Measurements from ENCODE around the gene PLA1A.

Gene PLA1A

GRCh38 chr3:119579366-119580066, 18.2 kb upstream of the PLA1A start, which contains the start of gene ADPRH:
Gene ADPRH (plus strand): TSS chr3:119579492. CDS start chr3:119582170, 2,678 bp downstream.
- Histone ChIP-seq H3K27ac (ENCODE audit: low read length) (peak within 1 kb of the TSS; percentile 91), H3K27me3 (ENCODE audit: control insufficient read depth in 1 of 2, insufficient read depth in 2 of 2, low read length in 2 of 2) (no peaks in the 10 kb centered on the region), H3K4me3 (ENCODE audit: low read length in 2 of 2) (peak within 1 kb of the TSS; percentile 77 to 80), H3K36me3 (ENCODE audit: control insufficient read depth in 2 of 2, insufficient read depth in 2 of 2, low read length in 2 of 2) (no peaks in the 10 kb centered on the region), H3K9ac (ENCODE audit: low read length in 2 of 2) (peak within 1 kb of the TSS; percentile 83 to 95), H3K9me3 (ENCODE audit: control insufficient read depth in 2 of 2, low read length in 2 of 2) (no peaks in the 10 kb centered on the region), H3K4me1 (ENCODE audit: control insufficient read depth, insufficient read depth, low read length) (peaks cover 8% of the 10 kb centered on the region)

DNA sequence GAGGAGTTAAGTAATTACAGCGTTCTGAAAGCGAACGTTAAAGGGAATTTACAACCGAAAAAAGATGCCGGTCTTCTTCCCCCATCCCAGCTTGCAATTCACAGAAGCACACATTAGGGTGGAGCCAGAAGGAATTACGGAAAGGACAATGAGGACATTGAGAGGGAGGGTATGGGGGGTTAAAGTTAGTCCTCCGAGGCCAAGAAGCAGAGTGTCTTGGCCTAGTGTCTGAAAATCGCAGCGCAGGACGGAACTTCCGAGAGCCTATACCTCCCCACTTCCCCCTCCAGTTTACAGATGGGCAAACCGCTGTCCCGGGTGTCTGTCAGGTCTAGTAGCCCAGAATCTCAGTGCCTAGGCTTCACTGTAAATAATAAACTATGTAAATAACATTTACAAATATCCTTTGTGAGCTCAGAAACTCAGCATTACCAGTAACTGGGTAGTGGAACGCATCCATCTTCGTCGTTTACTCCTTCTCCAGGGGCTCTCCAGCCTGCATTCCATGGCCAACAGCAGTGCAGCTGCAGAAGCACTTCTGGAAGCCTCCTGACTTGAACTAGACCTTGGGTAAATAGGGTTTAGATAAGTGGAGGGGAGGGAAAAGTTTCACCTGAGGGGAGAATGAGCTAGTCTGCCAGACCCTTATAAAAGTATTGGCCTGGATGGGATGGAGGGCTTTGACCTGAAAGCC, 17.5 kb upstream of the PLA1A start:
- no peaks in the 10 kb centered on the region for H3K9me3 ChIP-seq (ENCODE audit: control insufficient read depth in 2 of 2, low read length in 2 of 2)
- H3K9ac ChIP-seq (ENCODE audit: low read length in 2 of 2), result peak overlapping the region; percentile 83 to 95
- H3K4me1 ChIP-seq (ENCODE audit: control insufficient read depth, insufficient read depth, low read length), result peaks cover 8% of the 10 kb centered on the region
- H3K4me3 ChIP-seq (ENCODE audit: low read length in 2 of 2), result peak overlapping the region; percentile 77 to 80
- peak overlapping the region; percentile 91 for H3K27ac ChIP-seq (ENCODE audit: low read length)
- H3K27me3 ChIP-seq (ENCODE audit: control insufficient read depth in 1 of 2, insufficient read depth in 2 of 2, low read length in 2 of 2), result no peaks in the 10 kb centered on the region
- no peaks in the 10 kb centered on the region for H3K36me3 ChIP-seq (ENCODE audit: control insufficient read depth in 2 of 2, insufficient read depth in 2 of 2, low read length in 2 of 2)

DNA sequence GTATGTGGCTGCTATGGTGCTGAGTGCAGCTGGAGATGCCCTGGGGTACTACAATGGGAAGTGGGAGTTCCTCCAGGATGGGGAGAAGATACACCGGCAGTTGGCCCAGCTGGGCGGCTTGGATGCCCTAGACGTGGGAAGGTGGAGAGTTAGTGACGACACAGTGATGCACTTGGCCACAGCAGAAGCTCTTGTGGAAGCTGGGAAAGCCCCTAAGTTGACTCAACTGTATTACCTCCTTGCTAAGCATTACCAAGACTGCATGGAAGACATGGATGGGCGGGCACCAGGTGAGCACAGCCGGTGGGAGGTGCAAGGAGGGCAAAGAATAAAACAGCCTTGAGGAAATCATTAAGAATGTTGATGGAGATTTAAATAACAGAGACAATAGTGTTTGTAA, 15.5 kb upstream of the PLA1A start:
- H3K4me1 ChIP-seq (ENCODE audit: control insufficient read depth, insufficient read depth, low read length), result peaks cover 8% of the 10 kb centered on the region

DNA sequence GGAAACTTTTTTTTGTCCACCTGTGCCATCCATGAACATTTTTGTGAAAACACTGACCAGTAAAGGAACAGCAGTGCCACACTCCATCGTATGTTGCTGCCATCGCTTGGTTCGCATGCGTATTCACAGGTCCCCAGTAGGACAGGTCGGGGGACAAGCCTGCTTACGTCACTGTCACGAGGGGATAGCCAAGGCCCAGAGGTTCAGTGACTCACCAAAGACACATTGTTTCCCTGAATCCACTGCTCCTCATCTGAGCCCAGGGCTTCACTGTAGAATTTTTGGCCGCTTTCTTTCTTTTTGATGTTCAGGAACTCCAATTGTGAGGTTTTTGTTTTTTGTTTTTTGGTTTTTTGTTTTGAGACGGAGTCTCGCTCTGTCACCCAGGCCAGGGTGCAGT, 12.5 kb upstream of the PLA1A start:
- no peaks in the 10 kb centered on the region for H3K9me3 ChIP-seq (ENCODE audit: control insufficient read depth in 2 of 2, low read length in 2 of 2)
- H3K27me3 ChIP-seq (ENCODE audit: control insufficient read depth in 1 of 2, insufficient read depth in 2 of 2, low read length in 2 of 2), result no peaks in the 10 kb centered on the region
- no peak overlapping the region for H3K4me3 ChIP-seq (ENCODE audit: low read length in 2 of 2)
- H3K36me3 ChIP-seq (ENCODE audit: control insufficient read depth in 2 of 2, insufficient read depth in 2 of 2, low read length in 2 of 2), result peaks cover 0 to 12% of the 10 kb centered on the region in 2 donors
- peaks cover 6% of the 10 kb centered on the region for H3K4me1 ChIP-seq (ENCODE audit: control insufficient read depth, insufficient read depth, low read length)
- no peak overlapping the region for H3K9ac ChIP-seq (ENCODE audit: low read length in 2 of 2)
- no peak overlapping the region for H3K27ac ChIP-seq (ENCODE audit: low read length)

More for the DNA sequence above, 15.5 kb upstream of the PLA1A start:
- Histone ChIP-seq H3K4me3 (ENCODE audit: low read length in 2 of 2) (no peak overlapping the region), H3K9me3 (ENCODE audit: control insufficient read depth in 2 of 2, low read length in 2 of 2) (no peaks in the 10 kb centered on the region), H3K27ac (ENCODE audit: low read length) (no peak overlapping the region), H3K9ac (ENCODE audit: low read length in 2 of 2) (no peak overlapping the region), H3K27me3 (ENCODE audit: control insufficient read depth in 1 of 2, insufficient read depth in 2 of 2, low read length in 2 of 2) (no peaks in the 10 kb centered on the region), H3K36me3 (ENCODE audit: control insufficient read depth in 2 of 2, insufficient read depth in 2 of 2, low read length in 2 of 2) (peaks cover 0 to 4% of the 10 kb centered on the region in 2 donors)

DNA sequence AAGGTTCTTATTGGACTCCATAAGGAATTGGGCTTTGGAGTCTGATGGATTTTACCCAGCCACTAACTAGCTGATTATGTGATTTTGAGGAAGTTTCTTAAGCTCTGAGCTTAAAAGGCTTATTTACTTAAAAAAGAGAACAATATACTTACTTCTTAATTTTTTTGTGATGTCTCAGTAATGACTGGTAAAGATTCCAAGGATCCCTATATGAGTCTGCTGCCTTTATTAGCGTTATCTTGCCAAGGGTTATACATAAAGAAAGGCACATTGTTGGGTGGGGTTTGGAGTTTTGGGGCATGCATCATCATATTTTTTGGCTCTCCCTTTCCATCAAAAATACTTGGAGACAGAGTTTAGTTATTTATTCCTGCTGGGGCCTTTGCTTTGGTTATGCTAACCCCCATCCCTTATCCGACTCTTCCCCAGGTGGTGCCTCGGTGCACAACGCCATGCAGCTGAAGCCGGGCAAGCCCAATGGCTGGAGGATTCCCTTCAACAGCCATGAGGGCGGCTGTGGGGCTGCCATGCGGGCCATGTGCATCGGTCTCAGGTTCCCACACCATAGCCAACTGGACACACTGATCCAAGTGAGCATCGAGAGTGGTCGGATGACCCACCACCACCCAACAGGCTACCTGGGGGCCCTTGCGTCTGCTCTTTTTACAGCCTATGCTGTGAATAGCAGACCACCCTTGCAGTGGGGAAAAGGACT, 11.7 kb upstream of the PLA1A start:
- Histone ChIP-seq H3K36me3 (ENCODE audit: control insufficient read depth in 2 of 2, insufficient read depth in 2 of 2, low read length in 2 of 2) (peaks cover 0 to 12% of the 10 kb centered on the region in 2 donors), H3K9me3 (ENCODE audit: control insufficient read depth in 2 of 2, low read length in 2 of 2) (no peaks in the 10 kb centered on the region), H3K27ac (ENCODE audit: low read length) (no peak overlapping the region), H3K4me3 (ENCODE audit: low read length in 2 of 2) (no peak overlapping the region), H3K4me1 (ENCODE audit: control insufficient read depth, insufficient read depth, low read length) (no peaks in the 10 kb centered on the region), H3K9ac (ENCODE audit: low read length in 2 of 2) (no peak overlapping the region), H3K27me3 (ENCODE audit: control insufficient read depth in 1 of 2, insufficient read depth in 2 of 2, low read length in 2 of 2) (no peaks in the 10 kb centered on the region)

DNA sequence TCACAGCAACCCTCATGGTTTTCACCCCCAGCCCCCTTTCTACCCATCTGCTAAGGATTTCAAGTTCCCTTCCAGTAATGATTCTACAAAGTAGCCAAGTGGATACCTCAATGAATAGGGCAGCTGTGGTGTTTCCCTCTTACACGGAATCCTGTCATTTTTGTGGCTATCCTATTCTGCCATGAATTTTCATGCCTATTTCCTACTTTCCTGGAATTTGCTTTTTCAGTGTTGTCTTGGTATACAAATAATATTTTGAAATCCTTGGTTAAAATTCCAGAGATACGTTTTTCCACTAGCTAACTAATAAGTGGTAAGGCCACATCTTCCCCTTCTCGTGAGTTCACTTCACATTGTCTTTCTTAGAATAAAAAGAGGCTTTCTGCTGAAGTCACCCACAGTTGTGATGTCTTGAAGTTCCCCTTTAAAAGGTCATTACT, 10.9 kb upstream of the PLA1A start:
- no peaks in the 10 kb centered on the region for H3K4me1 ChIP-seq (ENCODE audit: control insufficient read depth, insufficient read depth, low read length)
- no peaks in the 10 kb centered on the region for H3K9me3 ChIP-seq (ENCODE audit: control insufficient read depth in 2 of 2, low read length in 2 of 2)
- no peak overlapping the region for H3K4me3 ChIP-seq (ENCODE audit: low read length in 2 of 2)
- no peak overlapping the region for H3K9ac ChIP-seq (ENCODE audit: low read length in 2 of 2)
- no peak overlapping the region for H3K27ac ChIP-seq (ENCODE audit: low read length)
- peaks cover 0 to 12% of the 10 kb centered on the region in 2 donors for H3K36me3 ChIP-seq (ENCODE audit: control insufficient read depth in 2 of 2, insufficient read depth in 2 of 2, low read length in 2 of 2)
- no peaks in the 10 kb centered on the region for H3K27me3 ChIP-seq (ENCODE audit: control insufficient read depth in 1 of 2, insufficient read depth in 2 of 2, low read length in 2 of 2)

DNA sequence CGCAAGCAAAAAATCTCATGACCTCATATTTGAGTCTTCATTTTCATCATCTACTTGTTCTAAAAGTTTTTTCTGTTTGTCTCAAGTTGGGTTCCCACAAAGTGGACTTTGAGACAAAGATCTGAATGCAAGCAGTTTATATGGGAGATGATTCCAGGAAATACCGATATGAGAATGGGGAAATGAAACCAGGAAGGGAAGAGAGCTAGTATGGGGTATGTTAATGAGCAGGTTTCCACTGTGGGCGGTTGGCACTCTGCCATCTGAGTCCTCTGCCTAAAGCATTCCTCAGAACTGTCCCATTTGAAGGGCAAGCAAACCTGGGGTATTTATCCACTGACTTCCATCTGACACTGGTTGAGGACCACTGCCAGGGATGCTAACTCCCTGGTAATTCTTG, 9.6 kb upstream of the PLA1A start:
- H3K27ac ChIP-seq (ENCODE audit: low read length), result no peak overlapping the region
- H3K9ac ChIP-seq (ENCODE audit: low read length in 2 of 2), result no peak overlapping the region
- H3K27me3 ChIP-seq (ENCODE audit: control insufficient read depth in 1 of 2, insufficient read depth in 2 of 2, low read length in 2 of 2), result no peaks in the 10 kb centered on the region
- peaks cover 0 to 12% of the 10 kb centered on the region in 2 donors for H3K36me3 ChIP-seq (ENCODE audit: control insufficient read depth in 2 of 2, insufficient read depth in 2 of 2, low read length in 2 of 2)
- no peaks in the 10 kb centered on the region for H3K9me3 ChIP-seq (ENCODE audit: control insufficient read depth in 2 of 2, low read length in 2 of 2)
- H3K4me1 ChIP-seq (ENCODE audit: control insufficient read depth, insufficient read depth, low read length), result no peaks in the 10 kb centered on the region
- no peak overlapping the region for H3K4me3 ChIP-seq (ENCODE audit: low read length in 2 of 2)

DNA sequence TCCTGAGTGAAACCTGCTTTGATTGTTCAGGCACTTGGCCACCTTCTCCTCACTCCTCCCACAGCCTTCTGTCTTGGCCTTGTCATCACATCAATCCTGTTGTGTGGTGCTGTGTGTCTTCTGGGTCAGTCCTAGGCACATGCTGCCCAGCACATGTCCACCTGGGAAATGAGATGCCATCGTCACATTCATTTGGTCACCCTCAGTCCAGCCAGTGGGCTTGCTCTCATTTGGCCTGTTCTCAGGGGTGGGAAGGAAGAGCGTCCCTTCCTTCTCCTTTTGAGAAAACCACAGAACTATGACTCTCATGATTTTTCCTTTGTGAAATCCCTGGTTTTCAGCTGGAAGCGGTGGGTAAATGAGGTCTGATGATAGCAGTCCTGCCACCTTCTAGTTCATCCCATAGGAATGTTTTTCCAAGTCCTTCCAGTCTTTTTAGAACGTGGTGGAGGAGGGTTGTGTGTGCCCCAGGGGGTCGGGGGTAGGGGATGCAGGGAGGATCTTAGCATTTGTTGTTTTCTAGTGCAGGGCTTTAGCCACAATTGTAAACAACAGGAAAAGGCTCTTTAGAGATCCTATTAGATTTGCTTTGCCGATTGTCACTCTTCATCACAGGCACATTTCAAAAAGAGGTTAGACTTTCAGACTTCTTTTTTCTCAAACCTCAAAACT, 8.4 kb upstream of the PLA1A start:
- H3K4me3 ChIP-seq (ENCODE audit: low read length in 2 of 2), result no peak overlapping the region
- H3K9me3 ChIP-seq (ENCODE audit: control insufficient read depth in 2 of 2, low read length in 2 of 2), result no peaks in the 10 kb centered on the region
- no peaks in the 10 kb centered on the region for H3K4me1 ChIP-seq (ENCODE audit: control insufficient read depth, insufficient read depth, low read length)
- no peaks in the 10 kb centered on the region for H3K27me3 ChIP-seq (ENCODE audit: control insufficient read depth in 1 of 2, insufficient read depth in 2 of 2, low read length in 2 of 2)
- H3K36me3 ChIP-seq (ENCODE audit: control insufficient read depth in 2 of 2, insufficient read depth in 2 of 2, low read length in 2 of 2), result peaks cover 0 to 12% of the 10 kb centered on the region in 2 donors
- H3K27ac ChIP-seq (ENCODE audit: low read length), result no peak overlapping the region
- no peak overlapping the region for H3K9ac ChIP-seq (ENCODE audit: low read length in 2 of 2)

- no peak overlapping the region for H3K4me3 ChIP-seq (ENCODE audit: low read length in 2 of 2)
- H3K27ac ChIP-seq (ENCODE audit: low read length), result no peak overlapping the region
- peaks cover 0 to 12% of the 10 kb centered on the region in 2 donors for H3K36me3 ChIP-seq (ENCODE audit: control insufficient read depth in 2 of 2, insufficient read depth in 2 of 2, low read length in 2 of 2)
- H3K4me1 ChIP-seq (ENCODE audit: control insufficient read depth, insufficient read depth, low read length), result peaks cover 4% of the 10 kb centered on the region
- no peak overlapping the region for H3K9ac ChIP-seq (ENCODE audit: low read length in 2 of 2)
- no peaks in the 10 kb centered on the region for H3K9me3 ChIP-seq (ENCODE audit: control insufficient read depth in 2 of 2, low read length in 2 of 2)
- H3K27me3 ChIP-seq (ENCODE audit: control insufficient read depth in 1 of 2, insufficient read depth in 2 of 2, low read length in 2 of 2), result no peaks in the 10 kb centered on the region
Measured at GRCh38 chr3:119590706-119591105, 7.0 kb upstream of the PLA1A start.

DNA sequence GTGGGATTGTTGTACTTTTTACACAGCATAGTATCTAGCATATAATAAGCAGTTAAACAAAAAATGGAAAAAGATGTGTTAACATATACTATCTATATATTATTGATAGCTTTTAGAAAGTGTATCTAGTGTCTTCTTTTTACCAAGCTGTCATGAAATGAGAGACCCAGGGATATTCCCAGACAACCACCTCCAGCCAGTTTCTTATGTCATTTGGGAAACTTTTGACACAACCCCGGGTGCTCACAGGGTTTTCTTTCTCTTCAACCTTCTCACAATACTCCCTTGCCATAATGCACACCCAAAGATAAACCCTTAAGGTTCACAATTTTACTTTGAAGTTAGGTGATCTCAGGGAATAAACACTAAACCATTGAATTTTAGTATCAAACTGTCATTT, 4.8 kb upstream of the PLA1A start:
- Histone ChIP-seq H3K9ac (ENCODE audit: low read length in 2 of 2) (no peak overlapping the region), H3K27me3 (ENCODE audit: control insufficient read depth in 1 of 2, insufficient read depth in 2 of 2, low read length in 2 of 2) (no peaks in the 10 kb centered on the region), H3K36me3 (ENCODE audit: control insufficient read depth in 2 of 2, insufficient read depth in 2 of 2, low read length in 2 of 2) (peaks cover 0 to 5% of the 10 kb centered on the region in 2 donors), H3K27ac (ENCODE audit: low read length) (no peak overlapping the region), H3K9me3 (ENCODE audit: control insufficient read depth in 2 of 2, low read length in 2 of 2) (no peaks in the 10 kb centered on the region), H3K4me3 (ENCODE audit: low read length in 2 of 2) (no peak overlapping the region), H3K4me1 (ENCODE audit: control insufficient read depth, insufficient read depth, low read length) (peaks cover 5% of the 10 kb centered on the region)

All from stomach smooth muscle (tissue), 2 donors.